Measurements from ENCODE around the gene GREB1. TPM values are rescaled to one million over a fixed set of nuclear protein-coding genes. Genes with fewer than 3 reads are reported as not detected.

Gene GREB1
- total RNA-seq, 1 donor from 2014 or later = 0.25 TPM

- no peak for DNase-seq (ENCODE audit: low read depth)
Measured at GRCh38 chr2:11665028-11665427, 131.2 kb downstream of the GREB1 start.

- no peak for DNase-seq (ENCODE audit: low read depth)
Measured at GRCh38 chr2:11665510-11666362, 131.9 kb downstream of the GREB1 start.

DNA sequence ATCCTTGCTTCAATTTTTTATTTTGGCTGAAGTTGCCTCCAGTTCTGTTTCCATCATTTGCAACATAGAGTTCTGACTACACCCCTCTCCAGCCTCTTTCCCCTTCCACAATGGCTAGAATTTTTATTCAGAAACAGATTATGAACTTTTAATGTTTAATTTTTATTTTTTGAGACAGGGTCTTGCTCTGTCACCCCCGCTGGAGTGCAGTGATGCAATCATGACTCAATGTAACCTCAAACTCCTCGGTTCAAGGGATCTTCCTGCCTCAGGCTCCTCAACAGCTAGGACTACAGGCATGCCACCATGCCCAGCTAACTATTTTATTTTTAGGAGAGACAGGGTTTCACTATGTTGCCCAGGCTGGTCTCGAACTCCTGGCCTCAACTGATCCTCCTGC, 133.3 kb downstream of the GREB1 start:
- DNase-seq (ENCODE audit: low read depth) = no peak

- DNase-seq (ENCODE audit: low read depth) = no peak
Measured at GRCh38 chr2:11667866-11668637, 134.2 kb downstream of the GREB1 start.

- DNase-seq (ENCODE audit: low read depth) = peak; percentile 14
Measured at GRCh38 chr2:11669454-11670291, 135.8 kb downstream of the GREB1 start, which contains the start of gene NTSR2. Gene NTSR2, minus strand, starts transcription at chr2:11670195. Its CDS starts 66 bp downstream, at chr2:11670129.

GRCh38 chr2:11672407-11672806, 138.6 kb downstream of the GREB1 start:
- no peak for DNase-seq (ENCODE audit: low read depth)

DNA sequence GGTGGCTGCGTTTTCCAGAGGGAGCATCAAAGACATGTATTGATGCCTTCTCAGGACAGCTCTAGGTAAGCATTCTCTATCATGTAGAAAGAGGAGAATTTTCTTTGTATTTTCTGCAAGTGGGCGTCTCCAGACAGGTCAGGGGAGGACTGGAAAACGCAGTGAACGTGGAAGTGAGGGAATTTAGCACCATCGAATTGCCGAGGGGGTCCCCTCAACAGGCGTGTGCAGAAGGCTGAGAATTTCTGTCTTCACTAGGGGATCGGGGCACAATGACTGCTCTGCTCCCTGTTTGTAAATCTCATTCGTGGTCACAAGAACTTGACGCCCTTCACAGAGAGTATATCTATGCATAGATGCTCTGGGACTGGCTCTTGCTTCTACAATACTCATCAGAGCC, 141.1 kb downstream of the GREB1 start:
- DNase-seq (ENCODE audit: low read depth) = no peak

DNA sequence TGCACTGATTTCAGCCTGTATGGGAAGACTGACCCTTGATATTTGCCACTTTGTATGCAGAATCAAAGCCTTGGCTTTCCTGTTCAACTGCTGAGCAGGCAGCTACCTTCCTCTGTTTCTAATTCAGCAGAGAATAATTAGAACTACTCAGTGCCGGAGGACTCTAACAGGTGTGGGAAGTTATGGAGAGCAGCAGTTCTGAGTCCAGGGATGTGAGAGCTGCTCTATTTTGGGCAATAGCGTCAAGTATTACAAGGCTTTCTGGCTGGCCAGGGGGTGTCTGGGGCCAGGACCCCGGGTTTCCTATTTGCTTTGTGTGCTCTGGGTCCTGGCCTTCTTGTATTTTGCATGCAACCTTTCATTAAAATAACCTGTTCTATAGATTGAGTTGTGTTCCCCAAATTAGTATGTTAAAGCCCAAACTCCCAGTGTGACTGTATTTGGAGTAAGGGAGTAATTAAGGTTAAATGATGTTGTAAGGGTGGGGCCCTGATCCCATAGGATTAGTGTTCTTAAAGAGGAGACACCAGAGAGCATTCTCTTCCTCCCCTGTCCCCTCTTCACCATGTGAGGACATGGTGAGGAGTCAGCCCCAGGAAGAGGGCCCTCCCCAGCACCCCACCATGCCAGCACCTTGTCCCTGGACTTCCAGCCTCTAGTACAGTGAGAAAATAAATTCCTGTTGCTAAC, 141.7 kb downstream of the GREB1 start:
- no peak for DNase-seq (ENCODE audit: low read depth)

DNA sequence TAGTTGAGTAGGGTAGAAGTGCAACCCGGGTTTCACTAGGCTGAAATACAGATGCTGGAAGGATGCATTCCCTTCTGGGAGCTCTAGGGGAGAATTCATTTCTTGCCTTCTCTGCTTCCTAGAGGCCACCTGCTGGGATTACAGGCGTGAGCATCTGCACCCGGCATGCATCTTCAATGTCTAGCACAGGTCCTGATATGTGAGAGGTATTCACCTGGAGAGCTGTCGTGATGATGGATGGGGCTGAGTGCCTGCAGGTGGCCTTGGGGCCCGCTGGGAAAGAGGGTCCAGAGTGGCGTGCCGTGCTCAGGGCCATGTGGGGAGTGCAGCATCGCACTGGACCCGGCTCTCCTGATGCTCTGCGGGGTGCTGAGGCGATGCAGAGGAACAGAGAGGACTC, 142.8 kb downstream of the GREB1 start:
- DNase-seq (ENCODE audit: low read depth) = no peak

GRCh38 chr2:11677136-11678055, 143.6 kb downstream of the GREB1 start:
- DNase-seq (ENCODE audit: low read depth) = no peak

GRCh38 chr2:11678306-11678960, 144.6 kb downstream of the GREB1 start:
- DNase-seq (ENCODE audit: low read depth) = no peak

DNA sequence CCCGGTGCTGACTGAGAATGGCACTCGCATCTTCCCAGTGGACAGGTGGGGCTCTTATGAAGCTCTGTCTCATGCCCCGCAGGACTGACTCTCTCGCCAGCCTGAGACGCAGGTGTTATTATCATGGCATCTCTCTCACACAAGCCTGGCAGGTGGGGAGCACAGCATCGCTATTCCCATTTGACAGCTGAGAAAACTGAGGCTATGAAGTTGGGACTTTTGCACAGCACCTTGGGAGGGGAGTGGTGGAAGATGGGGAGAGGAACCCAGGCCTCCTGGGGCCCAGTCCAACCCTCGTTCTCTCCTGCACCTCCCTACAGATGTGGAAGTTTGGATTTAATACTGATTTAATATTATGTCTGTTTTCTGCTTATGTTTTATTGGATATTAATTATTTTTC, 145.2 kb downstream of the GREB1 start:
- DNase-seq (ENCODE audit: low read depth) = no peak

DNA sequence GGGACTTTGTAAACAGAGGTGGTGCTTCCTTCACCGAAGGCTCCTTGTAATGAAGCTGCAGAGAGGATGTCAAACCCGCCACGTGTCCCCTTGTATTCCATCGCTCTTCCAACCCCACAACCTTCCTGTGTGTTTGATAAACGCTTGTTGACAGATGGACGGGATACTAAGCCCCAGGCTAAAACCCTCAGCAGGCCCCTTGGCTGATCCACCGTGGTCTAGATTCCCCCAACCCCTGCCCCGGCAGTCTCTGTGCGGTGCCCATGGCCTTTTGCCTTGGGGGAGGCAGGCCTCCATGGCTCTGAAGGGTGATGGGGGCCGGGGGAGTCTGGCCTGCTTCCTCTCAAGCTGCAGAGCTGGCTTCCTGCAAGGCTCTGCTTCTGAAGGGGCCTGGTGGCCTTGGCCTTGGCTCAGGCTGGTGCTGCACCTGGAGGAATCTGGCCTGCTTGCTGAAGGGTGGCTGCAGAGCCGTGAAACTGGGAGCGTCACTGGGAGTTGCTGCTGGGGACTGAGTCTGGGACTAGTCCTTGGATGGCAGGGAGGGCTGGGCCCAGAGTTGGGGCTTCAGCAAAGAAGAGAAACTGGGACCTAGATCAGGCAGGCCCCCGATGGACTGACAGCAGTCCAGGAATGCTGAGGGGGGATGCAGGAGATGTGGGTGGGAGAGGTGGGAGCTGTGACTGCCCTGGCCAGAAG, 145.8 kb downstream of the GREB1 start:
- no peak for DNase-seq (ENCODE audit: low read depth)

DNA sequence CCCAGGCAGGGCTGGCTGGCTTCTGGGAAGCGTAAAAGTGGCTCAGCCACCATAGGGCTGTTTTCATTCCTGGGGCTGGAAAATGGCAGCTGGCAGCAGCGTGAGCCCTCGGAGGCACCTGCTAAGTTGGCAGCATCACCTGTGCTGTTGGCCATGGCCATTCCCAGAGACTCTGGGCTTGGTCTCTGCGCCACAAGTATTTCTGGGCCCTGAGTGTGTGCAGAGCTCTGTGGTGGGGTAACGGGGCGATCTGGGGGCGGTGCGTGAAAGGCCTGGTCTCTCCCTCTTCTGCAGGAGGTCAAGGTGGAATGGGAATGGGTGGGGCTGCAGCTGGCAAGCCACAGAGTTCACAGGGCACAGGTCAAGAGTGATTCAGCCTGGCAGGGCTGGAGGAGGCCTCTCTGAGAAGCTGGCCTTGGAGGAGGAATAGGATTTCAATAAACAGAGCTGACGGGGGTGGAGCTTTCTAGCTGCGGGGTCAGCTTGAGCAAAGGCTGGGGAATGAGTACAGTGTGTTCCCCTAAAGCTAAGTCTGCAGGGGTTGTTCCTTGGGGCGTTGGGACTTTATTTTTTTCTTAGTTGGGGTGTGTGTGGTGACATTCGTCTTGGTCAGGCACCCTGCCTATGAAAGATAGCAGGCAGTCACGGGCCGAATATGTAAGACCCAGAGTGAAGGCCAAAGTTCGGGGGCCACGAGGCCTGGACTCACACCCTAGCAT, 146.5 kb downstream of the GREB1 start:
- DNase-seq (ENCODE audit: low read depth) = peak; percentile 25

DNA sequence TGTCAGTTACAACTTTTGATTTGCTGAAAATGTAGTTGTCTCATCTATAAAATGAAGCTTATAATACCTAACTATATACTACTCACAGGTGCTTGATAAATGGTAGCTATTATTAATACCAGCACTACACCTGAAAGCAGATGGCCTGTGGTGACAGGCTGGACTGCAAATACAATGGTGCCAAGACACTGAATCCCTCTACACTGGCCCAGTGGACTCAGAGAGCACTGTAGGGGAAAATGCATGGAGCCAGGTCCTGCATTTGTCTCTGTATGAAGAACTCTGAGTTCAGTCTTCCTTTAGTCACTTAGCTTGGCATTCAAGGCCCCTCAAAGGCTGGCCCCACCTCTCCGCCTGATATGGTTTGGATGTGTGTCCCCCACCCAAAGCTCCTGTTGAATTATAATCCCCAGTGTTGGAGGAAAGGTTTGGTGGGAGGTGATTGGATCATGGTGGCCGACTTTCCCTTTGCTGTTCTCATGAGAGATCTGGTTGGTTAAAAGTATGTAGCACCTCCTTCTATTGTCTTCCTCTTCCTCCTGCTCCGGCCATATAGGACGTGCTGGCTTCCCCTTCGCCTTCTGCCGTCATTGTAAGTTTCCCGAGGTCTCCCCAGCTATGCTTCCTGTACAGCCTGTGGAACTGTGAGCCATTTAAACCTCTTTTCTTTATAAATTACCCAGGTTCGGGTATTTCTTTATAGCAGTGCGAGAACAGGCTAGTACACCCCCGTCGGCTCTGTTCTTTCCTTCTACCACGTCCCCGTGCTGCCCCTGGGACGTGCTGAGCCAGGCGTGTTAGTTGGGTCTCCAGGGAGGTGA, 147.3 kb downstream of the GREB1 start:
- no peak for DNase-seq (ENCODE audit: low read depth)

- DNase-seq (ENCODE audit: low read depth) = no peak
Measured at GRCh38 chr2:11681722-11682589, 148.1 kb downstream of the GREB1 start.

DNA sequence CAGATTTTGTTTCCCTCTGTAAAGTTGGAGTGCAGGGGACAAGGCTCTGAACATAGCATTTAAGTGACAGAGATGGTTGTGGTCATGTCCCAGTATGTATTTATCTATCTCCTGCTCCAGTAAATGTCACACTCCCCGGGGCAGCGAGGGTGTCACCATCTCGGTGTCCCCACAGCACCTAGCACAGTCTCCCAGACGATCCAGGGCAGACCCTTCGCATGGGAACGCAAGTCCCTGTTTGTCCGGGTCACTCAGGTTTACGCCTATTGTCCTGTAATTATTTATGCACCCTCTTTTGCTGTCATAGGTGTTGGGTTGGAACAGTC, 148.7 kb downstream of the GREB1 start:
- DNase-seq (ENCODE audit: low read depth) = no peak

Measured in renal cortical epithelial cell (primary cell).